T-helper 17 cell (primary cell): ENCODE measurements around the gene PLXND1. TPM values are rescaled to one million over a fixed set of nuclear protein-coding genes. Genes with fewer than 3 reads are reported as not detected.
A peak's percentile ranks its signal among the peaks of the same experiment; 100 is the strongest.
"Not testable (repeated sequence)": the region's sequence is repeated elsewhere in the genome, so short reads cannot be mapped to it uniquely, and the experiment has no call there.

Experiments
- ATAC-seq: fragments of 150-1000 bp; cut with Tn5 transposase; 2 replicates; pipeline ENCODE4 v1.10.0; 2021; ENCODE audit warnings: mild to moderate bottlenecking, moderate library complexity
- DNase-seq, 3 donors: peaks; one replicate each; pipeline versions ENCODE4 v3.0.0 to v3.0.0-alpha.2; 2020 to 2021
- H3K9me3 ChIP-seq: one replicate; pipeline ENCODE4 v1.7.0; 2013; ENCODE audit warnings: low read length, mild to moderate bottlenecking; ENCODE audit not compliant: control insufficient read depth, poor library complexity, severe bottlenecking
- H3K27ac Mint-ChIP-seq: one replicate; pipeline ENCODE4 v1.8.0; 2022; ENCODE audit warnings: mild to moderate bottlenecking, moderate library complexity, mixed read lengths
- H3K27me3 Mint-ChIP-seq: one replicate; pipeline ENCODE4 v1.8.0; 2022; ENCODE audit warnings: mixed read lengths
- H3K36me3 Mint-ChIP-seq: one replicate; pipeline ENCODE4 v1.8.0; 2022; ENCODE audit warnings: low read depth, mixed read lengths
- H3K4me1 Mint-ChIP-seq: one replicate; pipeline ENCODE4 v1.8.0; 2022; ENCODE audit warnings: mild to moderate bottlenecking, mixed read lengths
- H3K4me3 Mint-ChIP-seq: one replicate; pipeline ENCODE4 v1.8.0; 2022; ENCODE audit warnings: mild to moderate bottlenecking, moderate library complexity, mixed read lengths
- total RNA-seq, 4 donors: library from RNA in 2 of 4; stranded (reverse) in 2 of 4; gene quantifications; one replicate each; pipeline ENCODE4 v1.2.3 and lab custom pipeline; 2022 to 2026

PLXND1 gene
- total RNA-seq, 2 donors from 2014 or later, result 78.8 to 152 TPM

DNA sequence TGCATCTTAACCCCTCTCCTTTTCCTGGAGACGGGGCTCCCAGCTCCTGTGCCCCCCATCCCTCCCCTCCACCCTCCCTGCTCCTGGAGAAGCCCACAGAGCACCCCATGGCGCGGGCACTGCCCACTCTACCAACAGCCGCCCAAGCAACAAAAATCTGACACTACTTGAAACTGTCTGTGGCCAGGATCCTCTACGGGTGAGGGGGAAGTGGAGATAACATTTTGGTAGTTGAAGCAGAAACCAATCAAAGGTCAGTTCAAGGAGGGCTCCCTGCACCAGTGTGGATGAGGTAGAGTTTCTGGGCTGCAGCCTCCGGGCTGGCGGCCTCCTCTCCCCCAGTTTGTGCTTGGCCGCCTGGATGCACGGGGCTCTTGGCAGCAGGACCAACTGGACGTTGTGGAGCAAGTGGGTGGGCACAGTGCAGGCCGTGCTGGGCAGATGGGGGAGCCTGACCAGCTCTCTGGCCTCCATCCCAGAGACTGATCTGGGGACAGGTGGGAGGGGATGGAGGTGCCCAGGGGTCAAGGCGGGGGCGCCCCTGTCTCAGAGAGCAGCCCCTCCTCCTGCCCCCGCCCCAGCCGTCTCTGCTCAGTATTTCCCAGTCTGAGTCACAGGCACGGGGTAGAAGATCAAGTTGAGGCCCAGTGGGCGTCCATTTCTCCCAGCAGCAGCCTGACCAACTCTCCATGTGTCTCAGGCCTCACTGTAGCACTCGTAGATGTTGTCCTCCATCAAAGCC, 50.7 kb downstream of the PLXND1 start:
- Mint-ChIP-seq H3K27ac (no peak overlapping the region), H3K36me3 (peaks cover 3% of the 10 kb centered on the region), H3K4me3 (no peak overlapping the region), H3K27me3 (peaks cover 5% of the 10 kb centered on the region), H3K4me1 (peaks cover 22% of the 10 kb centered on the region)
- DNase-seq (no peak), ATAC-seq (no peak)
- no peaks in the 10 kb centered on the region for H3K9me3 ChIP-seq

DNA sequence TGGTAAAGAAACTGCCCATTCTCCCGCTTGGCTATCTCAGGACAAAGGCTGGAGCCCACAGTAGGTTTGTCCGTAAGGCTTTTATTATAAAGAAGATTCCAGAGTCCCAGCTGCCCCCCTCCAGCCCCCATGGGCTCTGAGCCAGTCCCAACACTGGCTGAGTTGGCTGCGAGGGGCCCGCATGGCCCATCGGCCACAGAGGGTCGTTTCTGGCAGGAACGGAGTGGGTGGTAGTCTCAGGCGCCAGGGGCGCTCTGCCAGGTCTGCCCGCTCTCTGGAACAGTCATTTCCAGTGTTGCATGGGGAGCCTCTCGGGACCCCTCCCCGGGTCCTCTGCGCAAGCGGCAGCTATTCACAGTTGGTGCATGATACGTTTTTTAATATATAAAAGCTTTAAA, 51.3 kb downstream of the PLXND1 start:
- DNase-seq (no peak), ATAC-seq (no peak)
- Mint-ChIP-seq H3K27ac (peak overlapping the region; percentile 85), H3K27me3 (peaks cover 5% of the 10 kb centered on the region), H3K4me3 (no peak overlapping the region), H3K36me3 (no peaks in the 10 kb centered on the region), H3K4me1 (peaks cover 18% of the 10 kb centered on the region)
- no peaks in the 10 kb centered on the region for H3K9me3 ChIP-seq

DNA sequence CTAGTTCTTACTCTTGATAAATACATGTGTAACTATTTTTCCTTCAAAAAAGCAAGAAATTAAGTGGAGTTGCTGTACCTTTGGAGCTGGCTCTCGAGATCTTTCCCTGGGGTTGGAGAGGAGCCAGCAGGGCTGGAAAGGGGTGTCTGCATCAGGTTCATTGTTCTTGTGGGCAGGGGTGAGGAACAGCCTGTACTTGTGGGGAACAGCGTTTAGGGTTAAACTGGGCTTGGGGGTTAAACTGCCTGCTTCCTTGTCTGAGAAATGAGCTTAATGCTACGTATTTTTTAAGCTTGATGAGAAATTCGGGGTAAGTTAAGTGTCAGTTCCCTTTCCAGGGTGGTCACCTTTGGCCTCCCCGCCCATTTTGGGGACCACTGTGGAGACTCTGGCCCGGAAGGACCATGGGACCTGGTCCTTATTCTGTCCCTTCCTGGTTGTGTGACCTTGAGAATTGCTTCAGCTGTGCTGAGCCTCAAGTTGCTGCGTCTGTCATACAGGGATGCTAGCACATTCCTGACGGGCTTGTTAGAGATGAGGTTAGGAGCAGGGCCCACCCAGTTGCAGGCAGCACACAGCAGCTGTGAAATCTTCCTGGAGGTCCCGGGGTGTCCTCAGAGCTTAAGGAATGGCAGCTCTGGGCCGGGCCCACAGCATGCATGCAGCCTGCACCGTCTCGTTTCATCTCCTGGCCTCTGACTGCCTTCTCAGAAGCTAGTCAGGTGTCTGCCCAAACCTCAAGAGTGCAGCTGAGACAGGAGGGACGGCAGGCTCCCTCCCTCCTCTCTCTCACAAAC, 51.9 kb downstream of the PLXND1 start:
- no peaks in the 10 kb centered on the region for H3K36me3 Mint-ChIP-seq
- H3K4me3 Mint-ChIP-seq, result peak overlapping the region; percentile 66
- H3K27ac Mint-ChIP-seq, result peak overlapping the region; percentile 85
- ATAC-seq, result no peak
- peaks cover 5% of the 10 kb centered on the region for H3K27me3 Mint-ChIP-seq
- DNase-seq, result no peak
- peaks cover 18% of the 10 kb centered on the region for H3K4me1 Mint-ChIP-seq
- H3K9me3 ChIP-seq, result no peaks in the 10 kb centered on the region

DNA sequence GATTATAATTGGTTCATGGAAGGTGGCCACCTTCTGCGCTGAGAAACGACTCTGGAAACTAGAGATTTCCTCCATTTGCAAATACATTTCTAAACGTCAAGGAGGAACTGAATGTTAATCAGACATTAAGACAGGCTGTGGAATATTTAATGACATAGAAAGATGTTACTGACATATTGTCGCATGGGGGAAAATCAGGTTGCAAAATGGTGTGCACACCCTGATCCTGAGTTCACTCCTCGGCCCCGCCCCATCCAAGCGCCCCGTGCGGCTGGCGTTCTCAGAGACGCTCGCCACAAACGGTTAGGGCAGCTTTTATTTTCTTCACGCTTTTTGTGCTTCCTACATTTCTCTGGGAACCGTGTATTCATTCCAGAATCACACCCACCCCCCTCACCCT, 52.8 kb downstream of the PLXND1 start:
- Mint-ChIP-seq H3K4me1 (peaks cover 20% of the 10 kb centered on the region), H3K27ac (peak overlapping the region; percentile 85), H3K36me3 (no peaks in the 10 kb centered on the region), H3K27me3 (peaks cover 5% of the 10 kb centered on the region), H3K4me3 (peak overlapping the region; percentile 55)
- DNase-seq, result no peak
- peak; percentile 70 for ATAC-seq
- no peaks in the 10 kb centered on the region for H3K9me3 ChIP-seq

DNA sequence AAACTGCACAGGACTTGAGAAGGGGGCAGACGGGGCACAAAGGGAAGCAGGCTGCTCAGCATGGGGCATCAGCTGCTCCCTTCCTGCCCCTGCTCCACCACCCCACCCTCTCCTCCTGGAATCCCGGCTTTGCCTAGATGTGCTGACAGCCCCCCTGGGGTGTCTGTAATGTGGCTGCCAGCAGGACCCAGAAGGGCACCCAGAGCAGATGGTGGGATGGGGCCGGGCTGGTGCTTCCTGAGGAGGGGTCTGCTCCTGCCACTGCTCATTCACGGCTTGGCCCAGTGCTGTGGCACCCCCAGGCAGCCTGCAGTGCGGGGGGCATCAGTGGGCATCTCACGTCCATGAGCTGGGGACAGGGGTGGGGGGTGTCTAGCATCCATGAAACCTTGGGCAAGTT, 53.3 kb downstream of the PLXND1 start:
- Mint-ChIP-seq H3K36me3 (no peaks in the 10 kb centered on the region), H3K4me1 (peaks cover 17% of the 10 kb centered on the region), H3K27ac (no peak overlapping the region), H3K27me3 (peaks cover 5% of the 10 kb centered on the region), H3K4me3 (peak overlapping the region; percentile 55)
- no peaks in the 10 kb centered on the region for H3K9me3 ChIP-seq
- DNase-seq, result no peak
- ATAC-seq, result no peak

DNA sequence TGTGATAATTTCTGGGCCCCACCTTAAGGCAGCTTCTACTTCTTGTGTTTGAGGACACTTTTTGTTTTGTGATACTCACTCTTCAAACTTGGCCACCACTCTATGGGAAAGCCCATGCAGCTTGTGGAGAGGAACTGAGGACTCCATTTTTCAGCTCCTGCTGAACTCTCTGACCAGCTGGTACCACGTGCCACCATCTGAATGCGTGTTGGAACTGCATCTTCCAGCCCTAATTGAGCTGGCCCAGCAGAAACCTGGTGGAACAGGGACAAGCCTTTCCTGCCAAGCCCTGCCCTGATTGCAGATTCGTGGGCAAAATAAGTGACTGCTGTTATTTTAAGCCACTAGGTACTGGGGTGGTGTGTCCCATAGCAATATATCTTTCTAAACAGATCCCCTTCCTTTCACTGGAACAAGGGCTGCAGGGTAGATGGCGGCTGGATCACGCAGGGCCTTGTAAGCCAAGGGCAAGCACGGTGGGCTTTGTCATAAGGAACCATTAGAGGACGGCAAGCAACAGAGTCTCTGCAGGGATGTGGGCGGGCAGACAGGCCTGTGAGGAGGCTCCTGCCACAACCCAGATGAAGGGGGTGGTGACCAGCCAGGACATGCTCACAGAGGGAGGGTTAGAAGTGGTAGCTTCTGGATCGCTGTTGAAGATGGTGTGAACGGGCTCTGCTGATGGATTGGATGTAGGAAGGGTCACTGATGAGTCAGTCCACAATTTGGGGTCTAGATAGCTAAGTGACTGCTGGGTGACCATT, 54.0 kb downstream of the PLXND1 start:
- no peaks in the 10 kb centered on the region for H3K9me3 ChIP-seq
- Mint-ChIP-seq H3K27me3 (peaks cover 5% of the 10 kb centered on the region), H3K4me1 (peaks cover 17% of the 10 kb centered on the region), H3K27ac (peak overlapping the region; percentile 21), H3K4me3 (no peak overlapping the region), H3K36me3 (no peaks in the 10 kb centered on the region)
- ATAC-seq (no peak), DNase-seq (no peak)

DNA sequence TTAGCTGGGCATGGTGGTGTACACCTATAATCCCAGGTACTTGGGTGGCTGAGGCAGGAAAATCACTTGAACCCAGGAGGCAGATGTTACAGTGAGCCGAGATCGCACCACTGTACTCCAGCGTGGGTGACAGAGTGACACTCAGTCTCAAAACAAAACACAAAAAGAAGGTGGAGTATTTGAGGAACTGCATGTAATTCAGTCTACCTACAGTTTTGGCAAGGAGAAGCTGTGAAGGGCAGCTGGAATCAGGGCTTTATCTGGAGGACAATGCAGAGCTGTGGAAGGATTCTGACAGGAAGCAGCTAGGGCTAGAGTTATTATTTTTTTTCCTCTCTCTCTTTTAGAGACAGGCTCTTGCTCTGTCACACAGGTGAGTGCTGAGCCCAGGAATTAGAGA, 56.7 kb downstream of the PLXND1 start:
- DNase-seq (no peak), ATAC-seq (no peak)
- Mint-ChIP-seq H3K4me1 (peaks cover 17% of the 10 kb centered on the region), H3K27ac (no peak overlapping the region), H3K27me3 (peaks cover 5% of the 10 kb centered on the region), H3K4me3 (no peak overlapping the region), H3K36me3 (no peaks in the 10 kb centered on the region)
- H3K9me3 ChIP-seq, result no peaks in the 10 kb centered on the region

DNA sequence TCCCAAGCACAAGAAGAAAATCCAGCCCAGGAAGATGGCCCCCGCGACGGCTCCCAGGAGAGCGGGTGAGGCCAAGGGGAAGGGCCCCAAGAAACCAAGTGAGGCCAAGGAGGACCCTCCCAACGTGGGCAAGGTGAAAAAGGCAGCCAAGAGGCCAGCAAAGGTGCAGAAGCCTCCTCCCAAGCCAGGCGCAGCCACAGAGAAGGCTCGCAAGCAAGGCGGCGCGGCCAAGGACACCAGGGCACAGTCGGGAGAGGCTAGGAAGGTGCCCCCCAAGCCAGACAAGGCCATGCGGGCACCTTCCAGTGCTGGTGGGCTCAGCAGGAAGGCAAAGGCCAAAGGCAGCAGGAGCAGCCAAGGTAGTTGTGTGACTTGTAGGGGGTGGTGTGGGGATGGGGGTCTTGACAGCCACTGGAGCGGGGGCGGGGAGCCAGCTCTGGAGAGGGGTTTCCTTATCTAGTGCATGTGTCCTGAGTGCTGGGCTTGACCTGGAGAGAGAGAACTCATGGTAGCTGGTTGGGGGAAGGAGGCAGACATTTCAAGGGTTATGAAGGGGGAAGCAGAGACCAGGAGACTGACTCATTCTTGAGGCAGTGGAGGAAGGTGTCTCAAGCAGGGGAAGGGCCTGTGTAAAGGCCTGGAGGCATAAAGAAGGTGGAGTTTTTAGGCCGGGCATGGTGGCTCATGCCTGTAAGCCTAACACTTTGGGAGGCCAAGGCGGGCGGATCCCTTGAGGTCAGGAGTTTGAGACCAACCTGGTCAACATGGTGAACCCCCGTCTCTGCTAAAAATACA, 57.3 kb downstream of the PLXND1 start:
- DNase-seq (no peak), ATAC-seq (no peak)
- Mint-ChIP-seq H3K4me3 (no peak overlapping the region), H3K27ac (no peak overlapping the region), H3K4me1 (peaks cover 15% of the 10 kb centered on the region), H3K27me3 (peaks cover 5% of the 10 kb centered on the region), H3K36me3 (no peaks in the 10 kb centered on the region)
- H3K9me3 ChIP-seq, result no peaks in the 10 kb centered on the region

DNA sequence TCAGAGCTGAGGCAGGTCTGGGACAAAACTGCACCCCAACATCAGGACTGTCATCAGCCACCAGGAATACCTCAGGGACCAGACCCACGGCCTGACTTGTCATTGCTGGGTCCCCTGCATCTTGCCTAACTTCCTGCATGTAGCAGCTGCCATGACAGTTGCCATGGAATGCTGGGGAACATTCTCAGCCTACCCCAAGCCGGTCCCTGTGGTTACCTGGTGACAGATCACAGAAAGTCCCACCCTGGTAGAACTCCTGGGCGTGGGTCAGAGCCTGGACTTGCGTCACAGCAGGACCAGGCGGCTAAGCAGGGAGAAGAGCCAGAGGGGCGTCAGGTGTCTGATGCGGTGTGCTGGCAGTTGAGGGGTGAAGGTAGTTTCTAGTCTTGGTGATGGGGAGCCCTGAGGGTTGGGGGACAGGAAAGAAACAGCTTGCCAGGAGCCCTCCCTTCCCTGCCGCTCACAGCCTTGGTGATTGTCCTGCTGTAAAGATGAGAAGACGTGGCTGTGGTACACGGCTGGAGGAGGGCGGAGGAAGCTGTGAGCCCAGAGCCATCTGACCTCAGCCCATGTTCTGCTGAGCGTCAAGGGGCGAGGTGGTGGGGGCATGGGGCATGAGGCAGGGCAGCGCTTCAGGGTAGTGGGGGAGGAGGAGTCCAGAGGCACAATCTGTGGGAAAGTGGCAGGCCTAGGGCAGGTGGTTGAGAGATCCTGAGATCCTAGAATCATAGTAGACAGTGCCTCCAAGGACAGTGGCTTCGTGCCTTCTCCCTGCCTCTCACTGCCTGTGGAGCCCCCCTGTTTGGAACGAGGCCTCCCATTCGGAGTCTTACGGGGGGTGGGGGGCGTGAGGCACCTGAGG, 58.1 kb downstream of the PLXND1 start:
- no peaks in the 10 kb centered on the region for H3K36me3 Mint-ChIP-seq
- H3K9me3 ChIP-seq, result no peaks in the 10 kb centered on the region
- H3K27ac Mint-ChIP-seq, result no peak overlapping the region
- no peak for DNase-seq
- peaks cover 5% of the 10 kb centered on the region for H3K27me3 Mint-ChIP-seq
- H3K4me3 Mint-ChIP-seq, result no peak overlapping the region
- ATAC-seq, result no peak
- H3K4me1 Mint-ChIP-seq, result peaks cover 8% of the 10 kb centered on the region

DNA sequence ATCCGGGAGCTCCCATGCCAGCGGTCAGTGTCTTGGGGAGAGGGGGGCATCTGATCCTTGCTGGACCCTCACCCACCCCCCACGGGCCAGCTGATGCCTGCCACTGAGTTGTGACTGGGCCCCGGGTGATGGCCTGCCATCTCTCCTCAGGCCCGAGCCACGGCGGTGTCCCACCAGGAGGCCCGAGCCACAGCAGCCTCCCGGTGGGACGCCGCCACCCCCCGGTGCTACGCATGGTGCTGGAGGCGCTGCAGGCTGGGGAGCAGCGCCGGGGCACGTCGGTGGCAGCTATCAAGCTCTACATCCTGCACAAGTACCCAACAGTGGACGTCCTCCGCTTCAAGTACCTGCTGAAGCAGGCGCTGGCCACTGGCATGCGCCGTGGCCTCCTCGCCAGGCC, 59.2 kb downstream of the PLXND1 start:
- no peaks in the 10 kb centered on the region for H3K9me3 ChIP-seq
- Mint-ChIP-seq H3K27ac (no peak overlapping the region), H3K27me3 (no peaks in the 10 kb centered on the region), H3K4me1 (peaks cover 2% of the 10 kb centered on the region), H3K36me3 (no peaks in the 10 kb centered on the region), H3K4me3 (no peak overlapping the region)
- no peak for DNase-seq
- no peak for ATAC-seq

DNA sequence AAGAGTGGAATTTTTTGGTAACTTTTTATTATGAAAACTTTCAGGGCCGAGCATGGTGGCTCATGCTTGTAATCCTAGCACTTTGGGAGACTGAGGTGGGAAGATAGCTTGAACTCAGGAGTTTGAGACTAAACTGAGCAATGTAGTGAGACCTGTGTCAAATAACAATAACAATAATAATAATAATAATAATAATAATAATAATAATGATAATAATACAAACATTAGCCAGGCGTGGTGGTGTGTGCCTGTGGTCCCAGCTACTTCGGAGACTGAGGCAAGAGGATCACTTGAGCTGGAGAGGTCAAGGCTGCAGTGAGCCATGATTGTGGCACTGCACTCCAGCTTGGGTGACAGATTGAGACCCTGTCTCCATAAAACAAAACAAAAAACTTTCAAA, 60.5 kb downstream of the PLXND1 start:
- H3K4me3 Mint-ChIP-seq, ATAC-seq, H3K36me3 Mint-ChIP-seq, H3K27me3 Mint-ChIP-seq, H3K9me3 ChIP-seq, DNase-seq, H3K27ac Mint-ChIP-seq, H3K4me1 Mint-ChIP-seq: not testable (repeated sequence)

DNA sequence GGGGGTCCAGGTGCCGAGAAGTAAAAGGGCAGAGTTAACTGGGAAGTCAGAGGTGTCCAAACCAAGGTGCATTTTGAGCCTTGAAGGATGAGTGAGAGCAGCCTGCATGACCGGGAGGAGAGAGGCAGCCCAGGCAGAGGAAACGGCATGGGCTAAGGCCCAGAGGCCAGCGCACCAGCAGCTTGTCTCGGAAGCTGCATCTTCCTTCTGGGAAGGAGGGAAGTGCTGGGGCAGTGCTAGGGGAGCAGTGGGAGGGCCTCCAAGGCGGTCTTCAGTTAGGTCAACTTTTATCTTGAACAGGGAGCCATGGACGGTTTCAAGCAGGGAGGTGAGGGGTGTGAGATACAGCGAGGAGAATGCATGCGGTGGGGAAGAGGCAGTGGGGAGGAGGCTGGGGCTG, 62.5 kb downstream of the PLXND1 start:
- H3K27ac Mint-ChIP-seq, result no peak overlapping the region
- H3K4me3 Mint-ChIP-seq, result no peak overlapping the region
- H3K27me3 Mint-ChIP-seq, result no peaks in the 10 kb centered on the region
- no peaks in the 10 kb centered on the region for H3K36me3 Mint-ChIP-seq
- no peaks in the 10 kb centered on the region for H3K4me1 Mint-ChIP-seq
- no peak for ATAC-seq
- no peak for DNase-seq
- H3K9me3 ChIP-seq, result no peaks in the 10 kb centered on the region
